ENCODE measurements around the gene EXOSC9. TPM values are rescaled to one million over a fixed set of nuclear protein-coding genes. Genes with fewer than 3 reads are reported as not detected.

EXOSC9 gene
- polyA plus RNA-seq, 2 of the 4 experiments (the other 2 are of a cell fraction) = 33.6 to 43.1 TPM

DNA sequence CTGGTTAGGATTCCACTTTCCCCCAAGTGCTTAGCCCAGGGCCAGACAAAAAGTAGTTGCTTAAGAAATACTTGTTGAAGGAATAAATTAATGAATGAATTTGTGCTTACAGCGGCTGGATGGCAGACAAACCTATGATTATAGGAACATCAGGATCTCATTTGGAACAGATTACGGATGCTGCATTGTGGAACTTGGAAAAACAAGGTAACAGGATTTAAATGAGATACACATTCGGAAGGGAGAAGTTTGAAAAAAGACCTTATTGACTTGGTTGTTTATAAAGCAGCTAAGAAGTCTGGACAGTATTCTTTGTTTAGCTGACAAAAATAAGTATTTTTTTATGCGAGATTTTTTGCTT lies 572 bp downstream of the EXOSC9 start:
- ChIA-PET POLR2A (interaction anchor here (0.6 to 1.6 kb wide), 5 partner anchors 11 to 69 kb away, joined by 3 to 7 read pairs (median 3); partner anchors contain the start of gene SMIM43), CTCF (no interaction called here)
- FAIRE-seq = no peak

DNA sequence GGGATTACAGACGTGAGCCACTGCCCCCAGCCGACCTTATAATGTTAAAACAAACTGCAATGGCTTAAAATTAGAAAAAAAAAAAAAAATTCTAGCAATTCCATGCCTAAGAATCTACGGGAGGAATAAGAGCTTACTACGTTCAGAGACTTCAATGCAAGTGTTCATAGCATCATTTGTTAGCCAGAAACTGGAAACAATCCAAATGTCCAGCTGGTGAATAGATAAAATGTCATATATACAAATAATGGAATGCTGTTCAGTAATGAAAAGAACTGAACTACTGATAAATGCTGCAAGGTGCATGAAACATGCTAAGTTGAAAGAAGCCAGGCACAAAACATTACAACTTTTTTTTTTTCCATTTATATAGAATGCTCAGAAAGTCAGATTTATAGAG lies 5.3 kb downstream of the EXOSC9 start:
- no peak for FAIRE-seq
- 94% methylated on average over 4 of the region's 4 CpGs for WGBS (ENCODE audit: missing lambda C conversion rate)
- TF ChIP-seq ESRRA (IDR thresholded peaks at IDR 0.05; ENCODE audit: borderline replicate concordance, low read length) (no peak), BHLHE40 (IDR thresholded peaks at IDR 0.05; ENCODE audit: low read depth, low read length) (no peak), JUN (IDR thresholded peaks at IDR 0.05) (no peak), RCOR1 (IDR thresholded peaks at IDR 0.05; ENCODE audit: low read depth, low read length) (no peak), CBX8 (IDR thresholded peaks at IDR 0.05) (no peak), GATA3 (IDR thresholded peaks at IDR 0.05; ENCODE audit: borderline replicate concordance) (no peak), TP53 (CRISPR knock-in tag; IDR thresholded peaks at IDR 0.05) (no peak), RNF2 (IDR thresholded peaks at IDR 0.05; ENCODE audit: borderline replicate concordance, low read depth) (no peak), JUNB (IDR thresholded peaks at IDR 0.05) (no peak), TFCP2L1 (CRISPR knock-in tag; IDR thresholded peaks at IDR 0.05) (no peak), ZNF302 (CRISPR knock-in tag; IDR thresholded peaks at IDR 0.05) (no peak), FOSB (CRISPR knock-in tag; IDR thresholded peaks at IDR 0.05) (no peak), EHF (CRISPR knock-in tag; IDR thresholded peaks at IDR 0.05) (no peak), FOXS1 (CRISPR knock-in tag; IDR thresholded peaks at IDR 0.05) (no peak), POLR2AphosphoS2 (conservative IDR thresholded peaks at IDR 0.05; ENCODE audit: low read length) (no peak), HEYL (CRISPR knock-in tag; IDR thresholded peaks at IDR 0.05) (no peak)
- TF ChIP-seq, protein P1, sequence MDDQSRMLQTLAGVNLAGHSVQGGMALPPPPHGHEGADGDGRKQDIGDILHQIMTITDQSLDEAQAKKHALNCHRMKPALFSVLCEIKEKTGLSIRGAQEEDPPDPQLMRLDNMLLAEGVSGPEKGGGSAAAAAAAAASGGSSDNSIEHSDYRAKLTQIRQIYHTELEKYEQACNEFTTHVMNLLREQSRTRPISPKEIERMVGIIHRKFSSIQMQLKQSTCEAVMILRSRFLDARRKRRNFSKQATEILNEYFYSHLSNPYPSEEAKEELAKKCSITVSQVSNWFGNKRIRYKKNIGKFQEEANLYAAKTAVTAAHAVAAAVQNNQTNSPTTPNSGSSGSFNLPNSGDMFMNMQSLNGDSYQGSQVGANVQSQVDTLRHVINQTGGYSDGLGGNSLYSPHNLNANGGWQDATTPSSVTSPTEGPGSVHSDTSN (IDR thresholded peaks at IDR 0.05) = no peak
- no peak overlapping the region for H3K4me2 ChIP-seq
- H3K4me3 ChIP-seq = no peak overlapping the region
- CTCF ChIA-PET = interaction anchor here (1.0 kb wide), 1 partner anchor 25 kb away, joined by 5 read pairs; no protein-coding TSS in a partner anchor
- ATAC-seq = no peak
- no peaks in the 10 kb centered on the region for H3K9me3 ChIP-seq
- no peak for DNase-seq (ENCODE audit: low read depth in 1 of 2, low spot score in 1 of 2)
- no peak overlapping the region for H3K27ac ChIP-seq
- H3K4me1 ChIP-seq = 0 out of 3 replicates have a peak, but pooled peaks cover 6% of the 10 kb centered on the region
- POLR2A ChIA-PET = interaction anchor here (0.7 kb wide), 1 partner anchor 1740 kb away, joined by 4 read pairs; the partner anchor contains the start of gene MAD2L1

More for the DNA sequence above, 572 bp downstream of the EXOSC9 start:
- Histone ChIP-seq H3K4me3 (peak overlapping the region; percentile 98), H3K27ac (peak overlapping the region; percentile 91 to 94), H3K9me3 (no peaks in the 10 kb centered on the region), H3K4me1 (0 out of 3 replicates have a peak, but pooled peaks cover 11% of the 10 kb centered on the region), H3K4me2 (peak overlapping the region; percentile 82)
- ATAC-seq (no peak), DNase-seq (ENCODE audit: low read depth in 1 of 2, low spot score in 1 of 2) (no peak)
- TF ChIP-seq, protein P2, sequence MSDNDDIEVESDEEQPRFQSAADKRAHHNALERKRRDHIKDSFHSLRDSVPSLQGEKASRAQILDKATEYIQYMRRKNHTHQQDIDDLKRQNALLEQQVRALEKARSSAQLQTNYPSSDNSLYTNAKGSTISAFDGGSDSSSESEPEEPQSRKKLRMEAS (IDR thresholded peaks at IDR 0.05) = no peak
- TF ChIP-seq EP300 (IDR thresholded peaks at IDR 0.05) (no peak), JUN (IDR thresholded peaks at IDR 0.05) (no peak), MAFK (IDR thresholded peaks at IDR 0.05; ENCODE audit: partially characterized antibody) (no peak), ZC3H11A (IDR thresholded peaks at IDR 0.05) (no peak), CBX8 (IDR thresholded peaks at IDR 0.05) (no peak), CHD2 (IDR thresholded peaks at IDR 0.05; ENCODE audit: low read length, partially characterized antibody) (no peak), EHF (CRISPR knock-in tag; IDR thresholded peaks at IDR 0.05) (no peak)
- TF ChIP-seq, protein P3, sequence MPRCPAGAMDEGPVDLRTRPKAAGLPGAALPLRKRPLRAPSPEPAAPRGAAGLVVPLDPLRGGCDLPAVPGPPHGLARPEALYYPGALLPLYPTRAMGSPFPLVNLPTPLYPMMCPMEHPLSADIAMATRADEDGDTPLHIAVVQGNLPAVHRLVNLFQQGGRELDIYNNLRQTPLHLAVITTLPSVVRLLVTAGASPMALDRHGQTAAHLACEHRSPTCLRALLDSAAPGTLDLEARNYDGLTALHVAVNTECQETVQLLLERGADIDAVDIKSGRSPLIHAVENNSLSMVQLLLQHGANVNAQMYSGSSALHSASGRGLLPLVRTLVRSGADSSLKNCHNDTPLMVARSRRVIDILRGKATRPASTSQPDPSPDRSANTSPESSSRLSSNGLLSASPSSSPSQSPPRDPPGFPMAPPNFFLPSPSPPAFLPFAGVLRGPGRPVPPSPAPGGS (IDR thresholded peaks at IDR 0.05) = no peak
- TF ChIP-seq, protein P4, sequence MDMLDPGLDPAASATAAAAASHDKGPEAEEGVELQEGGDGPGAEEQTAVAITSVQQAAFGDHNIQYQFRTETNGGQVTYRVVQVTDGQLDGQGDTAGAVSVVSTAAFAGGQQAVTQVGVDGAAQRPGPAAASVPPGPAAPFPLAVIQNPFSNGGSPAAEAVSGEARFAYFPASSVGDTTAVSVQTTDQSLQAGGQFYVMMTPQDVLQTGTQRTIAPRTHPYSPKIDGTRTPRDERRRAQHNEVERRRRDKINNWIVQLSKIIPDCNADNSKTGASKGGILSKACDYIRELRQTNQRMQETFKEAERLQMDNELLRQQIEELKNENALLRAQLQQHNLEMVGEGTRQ (IDR thresholded peaks at IDR 0.05) = no peak
- WGBS (ENCODE audit: missing lambda C conversion rate) = under 1% methylated on average over 4 of the region's 4 CpGs

DNA sequence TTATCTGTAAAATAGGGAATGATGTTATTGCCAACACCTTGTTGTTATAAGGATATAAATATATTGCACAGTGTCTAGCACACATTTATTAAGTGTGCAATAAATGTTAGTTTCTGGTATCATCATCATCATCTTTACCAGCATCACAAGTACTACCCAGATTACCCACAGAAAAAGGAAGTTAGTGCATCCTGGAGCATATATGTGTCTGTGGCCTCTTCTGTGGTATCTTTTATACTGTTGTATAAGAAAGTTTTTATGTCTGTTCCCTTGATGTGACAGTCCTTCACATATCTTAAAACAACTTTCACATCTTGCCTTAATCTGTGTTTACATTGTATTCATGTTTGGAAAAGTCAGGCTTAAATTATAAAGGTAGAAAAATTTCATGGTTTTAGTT lies 10.0 kb downstream of the EXOSC9 start:
- DNase-seq (ENCODE audit: low read depth in 1 of 2, low spot score in 1 of 2) (no peak), FAIRE-seq (no peak)
- CTCF ChIA-PET = no interaction called here

More for the DNA sequence above, 10.0 kb downstream of the EXOSC9 start:
- ATAC-seq = no peak
- no peak overlapping the region for H3K4me3 ChIP-seq
- H3K4me2 ChIP-seq = no peak overlapping the region
- TF ChIP-seq NPAS2 (CRISPR knock-in tag; IDR thresholded peaks at IDR 0.05; ENCODE audit: borderline replicate concordance) = no peak
- no peak for TF ChIP-seq RNF2 (IDR thresholded peaks at IDR 0.05; ENCODE audit: borderline replicate concordance, low read depth)
- POLR2A ChIA-PET = no interaction called here
- H3K9me3 ChIP-seq = no peaks in the 10 kb centered on the region
- H3K27ac ChIP-seq = no peak overlapping the region
- no peaks in the 10 kb centered on the region for H3K4me1 ChIP-seq

Measured in A549 (cell line).